Smooth muscle cell of bladder (primary cell): ENCODE measurements around the gene MAGEA8. TPM values are rescaled to one million over a fixed set of nuclear protein-coding genes. Genes with fewer than 3 reads are reported as not detected.

ENCODE experiments used
- total RNA-seq: library from RNA; depleted of rRNA; stranded (reverse); fragments of >200 nt; gene quantifications from 2 replicates; pipeline ENCODE4 v1.2.3, GENCODE V29; 2014

MAGEA8 gene, protein sequence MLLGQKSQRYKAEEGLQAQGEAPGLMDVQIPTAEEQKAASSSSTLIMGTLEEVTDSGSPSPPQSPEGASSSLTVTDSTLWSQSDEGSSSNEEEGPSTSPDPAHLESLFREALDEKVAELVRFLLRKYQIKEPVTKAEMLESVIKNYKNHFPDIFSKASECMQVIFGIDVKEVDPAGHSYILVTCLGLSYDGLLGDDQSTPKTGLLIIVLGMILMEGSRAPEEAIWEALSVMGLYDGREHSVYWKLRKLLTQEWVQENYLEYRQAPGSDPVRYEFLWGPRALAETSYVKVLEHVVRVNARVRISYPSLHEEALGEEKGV
- not detected in 2 replicates for total RNA-seq

DNA sequence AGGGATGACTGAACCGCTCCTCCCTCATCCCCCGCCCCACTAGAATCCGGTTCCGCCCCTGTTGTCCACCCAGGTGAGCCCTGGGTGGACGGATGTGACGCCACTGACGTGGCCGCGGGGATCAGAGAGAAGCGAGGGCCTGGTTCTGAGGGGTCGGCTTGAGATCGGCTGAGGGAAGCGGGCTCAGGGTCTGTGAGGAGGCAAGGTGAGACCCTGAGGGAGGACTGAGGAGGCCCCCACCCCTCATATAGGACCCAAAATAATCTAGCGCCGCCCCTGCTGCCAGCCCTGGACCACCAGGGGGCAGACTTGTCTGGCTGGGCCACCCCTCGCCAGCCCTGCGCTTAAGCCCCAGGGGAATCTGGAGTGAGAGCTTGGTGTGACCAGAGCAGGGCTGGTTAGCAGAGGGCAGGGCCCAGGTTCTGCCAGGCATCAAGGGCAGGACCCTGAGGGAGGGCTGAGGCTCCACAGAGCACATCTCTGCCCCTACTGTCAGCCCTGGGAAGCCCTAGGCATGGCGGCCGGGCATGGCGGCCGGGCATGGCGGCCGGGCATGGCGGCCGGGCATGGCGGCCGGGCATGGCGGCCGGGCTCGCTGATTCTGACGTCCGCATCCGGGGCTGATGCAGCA, at the start of gene MAGEA8:
MAGEA8 (plus strand) TSS at position 103 of the 631 bp plus-strand sequence. CDS start 3,090 bp downstream, outside the sequence.

GRCh38 chrX:149929400-149929799, 48.4 kb downstream of the MAGEA8 start, which contains the start of gene HSFX4:
Gene HSFX4, plus strand, starts transcription at chrX:149929573. Its CDS starts 72 bp downstream, at chrX:149929645.

Other genes starting within 250 kb of the MAGEA8 start
- gene TMEM185A, start 249.4 kb upstream of the MAGEA8 start, total RNA-seq, result 14.8 and 20.3 TPM in 2 replicates
- gene MAGEA11, start 169.1 kb upstream of the MAGEA8 start, total RNA-seq, result under 0.01 and 0.09 TPM in 2 replicates
- 0.37 and 0.71 TPM in 2 replicates for gene HSFX1, start 107.1 kb upstream of the MAGEA8 start, total RNA-seq
- gene MAGEA9, start 99.3 kb upstream of the MAGEA8 start, total RNA-seq, result not detected in 2 replicates
- not detected in 2 replicates for gene HSFX4, start 48.4 kb downstream of the MAGEA8 start, total RNA-seq
- gene EOLA2, start 57.3 kb downstream of the MAGEA8 start, total RNA-seq, result 12.8 and 20.1 TPM in 2 replicates